ENCODE measurements around the gene C1orf232. TPM values are rescaled to one million over a fixed set of nuclear protein-coding genes. Genes with fewer than 3 reads are reported as not detected.

Gene C1orf232
- polyA plus RNA-seq, 3 donors: not detected

- Histone ChIP-seq H4K20me1 (ENCODE audit: insufficient read depth, low read length) (no peaks in the 10 kb centered on the region), H3K9me3 (replicated peaks in 1 of 2; ENCODE audit: control insufficient read depth in 1 of 2, insufficient read depth in 1 of 2, low read length in 2 of 2) (no peaks in the 10 kb centered on the region), H3K9ac (ENCODE audit: insufficient read depth, low read length, poor library complexity, severe bottlenecking) (peak overlapping the region; percentile 57), H3K27ac (ENCODE audit: low read depth in 1 of 2, low read length in 2 of 2) (peak overlapping the region in 1 of 2 donors; percentile 82), H3K79me2 (ENCODE audit: insufficient read depth, low read length) (no peaks in the 10 kb centered on the region), H3K4me3 (replicated peaks in 1 of 3; ENCODE audit: low read depth in 2 of 3, low read length in 3 of 3) (peak overlapping the region; percentile 20 to 76 (median 60)), H3K36me3 (replicated peaks in 1 of 2; ENCODE audit: control insufficient read depth in 1 of 2, insufficient read depth in 2 of 2, low read length in 2 of 2) (no peaks in the 10 kb centered on the region), H3K4me1 (ENCODE audit: control insufficient read depth in 1 of 2, insufficient read depth in 2 of 2, low read length in 2 of 2) (peaks cover 13 to 20% of the 10 kb centered on the region in 2 donors), H2AFZ (ENCODE audit: insufficient read depth, low read depth, low read length, poor library complexity, severe bottlenecking) (peak overlapping the region; percentile 81), H3K27me3 (ENCODE audit: control insufficient read depth in 2 of 2, insufficient read depth in 2 of 2, low read length in 2 of 2) (no peaks in the 10 kb centered on the region), H3K4me2 (replicated peaks; ENCODE audit: extremely low read depth, low read length, poor library complexity, severe bottlenecking) (peak overlapping the region; percentile 85)
- no peak for DNase-seq
- 42% methylated on average over 4 of the region's 8 CpGs for WGBS (ENCODE audit: insufficient coverage)
- no peak for TF ChIP-seq CTCF (IDR thresholded peaks at IDR 0.05)
- no peaks in the 10 kb centered on the region for H3K9me3 Mint-ChIP-seq
- H3K4me3 Mint-ChIP-seq: peak overlapping the region; percentile 66 to 81
- H3K4me1 Mint-ChIP-seq: peaks cover 16% of the 10 kb centered on the region
- no peaks in the 10 kb centered on the region for H3K36me3 Mint-ChIP-seq
- peak overlapping the region in 6 of 7 donors; percentile 24 to 82 (median 78) for H3K27ac Mint-ChIP-seq
- intact Hi-C loops (cut with micrococcal nuclease): loop anchor here (10.0 kb wide), 1 partner anchor 107 kb away; no protein-coding TSS in a partner anchor
- H3K27me3 Mint-ChIP-seq (ENCODE audit: low read depth in 3 of 3): peaks cover 0 to 3% (median 3%) of the 10 kb centered on the region in 3 donors
Measured at GRCh38 chr1:26142159-26142558, 26.6 kb downstream of the C1orf232 start.

- Histone ChIP-seq H4K20me1 (ENCODE audit: insufficient read depth, low read length) (no peaks in the 10 kb centered on the region), H3K4me3 (replicated peaks in 1 of 3; ENCODE audit: low read depth in 2 of 3, low read length in 3 of 3) (no peak overlapping the region), H3K9ac (ENCODE audit: insufficient read depth, low read length, poor library complexity, severe bottlenecking) (no peak overlapping the region), H3K27me3 (ENCODE audit: control insufficient read depth in 2 of 2, insufficient read depth in 2 of 2, low read length in 2 of 2) (no peaks in the 10 kb centered on the region), H3K4me2 (replicated peaks; ENCODE audit: extremely low read depth, low read length, poor library complexity, severe bottlenecking) (no peak overlapping the region), H3K9me3 (replicated peaks in 1 of 2; ENCODE audit: control insufficient read depth in 1 of 2, insufficient read depth in 1 of 2, low read length in 2 of 2) (no peaks in the 10 kb centered on the region), H2AFZ (ENCODE audit: insufficient read depth, low read depth, low read length, poor library complexity, severe bottlenecking) (peak overlapping the region; percentile 54), H3K4me1 (ENCODE audit: control insufficient read depth in 1 of 2, insufficient read depth in 2 of 2, low read length in 2 of 2) (peaks cover 9 to 13% of the 10 kb centered on the region in 2 donors), H3K36me3 (replicated peaks in 1 of 2; ENCODE audit: control insufficient read depth in 1 of 2, insufficient read depth in 2 of 2, low read length in 2 of 2) (no peaks in the 10 kb centered on the region), H3K27ac (ENCODE audit: low read depth in 1 of 2, low read length in 2 of 2) (no peak overlapping the region), H3K79me2 (ENCODE audit: insufficient read depth, low read length) (no peaks in the 10 kb centered on the region)
- Mint-ChIP-seq H3K27me3 (ENCODE audit: low read depth in 3 of 3) (peaks cover 0 to 1% (median 0%) of the 10 kb centered on the region in 3 donors), H3K27ac (peak overlapping the region in 1 of 7 donors; percentile 15), H3K36me3 (no peaks in the 10 kb centered on the region), H3K4me1 (peaks cover 10% of the 10 kb centered on the region), H3K4me3 (no peak overlapping the region), H3K9me3 (peaks cover 0 to 2% (median 0%) of the 10 kb centered on the region in 7 donors)
- no peak for TF ChIP-seq CTCF (IDR thresholded peaks at IDR 0.05)
- intact Hi-C loops (cut with micrococcal nuclease): no loop called here
- DNase-seq: no peak
- no CpG with 5 or more reads among the region's 3 CpGs for WGBS (ENCODE audit: insufficient coverage)
Measured at GRCh38 chr1:26138974-26139558, 29.7 kb downstream of the C1orf232 start.
